HCT116 (cell line): ENCODE data around the gene PCDHA3.

ENCODE experiments used
- CBX3 ChIP-seq: IDR thresholded peaks from 2 replicates; pipeline ENCODE4 v1.6.1; 2012; ENCODE audit warnings: low read depth
- CEBPB ChIP-seq: IDR thresholded peaks from 2 replicates; pipeline ENCODE4 v1.6.1; 2012; ENCODE audit warnings: low read depth
- CTCF ChIP-seq, 3 experiments: fragments of 200-600 bp in 1 of 3; sonication (generic) in 1 of 3; IDR thresholded peaks in 2 of 3; conservative IDR thresholded peaks in 1 of 3; 2 replicates each; pipeline ENCODE4 v1.5.1; 2012 to 2017; ENCODE audit warnings: low read depth in 2 of 3, low read length in 2 of 3, antibody characterized with exemption in 1 of 3, borderline replicate concordance in 1 of 3, control low read depth in 1 of 3, mild to moderate bottlenecking in 1 of 3, mixed read lengths in 1 of 3, mixed run types in 1 of 3, moderate library complexity in 1 of 3; ENCODE audit not compliant: insufficient read depth in 1 of 3
- EZH2phosphoT487 ChIP-seq: fragments of 200-600 bp; IDR thresholded peaks from 2 replicates; pipeline ENCODE4 v1.6.1; 2018; ENCODE audit warnings: antibody characterized with exemption, borderline replicate concordance
- JUND ChIP-seq: IDR thresholded peaks from 2 replicates; pipeline ENCODE4 v1.6.1; 2012
- POLR2A ChIP-seq: IDR thresholded peaks from 2 replicates; pipeline ENCODE4 v1.7.0; 2011; ENCODE audit warnings: borderline replicate concordance; ENCODE audit not compliant: insufficient read depth, insufficient read length; ENCODE audit errors: extremely low read depth
- POLR2AphosphoS5 ChIP-seq: IDR thresholded peaks from 2 replicates; pipeline ENCODE4 v1.6.1; 2011; ENCODE audit warnings: mild to moderate bottlenecking, low read depth, low read length, moderate library complexity
- SIN3A ChIP-seq: IDR thresholded peaks from 2 replicates; pipeline ENCODE4 v1.6.1; 2012; ENCODE audit warnings: low read depth
- SP1 ChIP-seq: IDR thresholded peaks from 2 replicates; pipeline ENCODE4 v1.6.1; 2012; ENCODE audit warnings: low read depth
- YY1 ChIP-seq: IDR thresholded peaks from 2 replicates; pipeline ENCODE4 v1.6.1; 2011; ENCODE audit warnings: low read length, low read depth, moderate library complexity, mild to moderate bottlenecking; ENCODE audit not compliant: insufficient replicate concordance; ENCODE audit errors: extremely low read depth

GRCh38 chr5:140808889-140809291 lies 8.0 kb downstream of the PCDHA3 start:
- TF ChIP-seq CTCF (IDR thresholded peaks at IDR 0.05 in 2 of 3, conservative IDR thresholded peaks at IDR 0.05 in 1 of 3; ENCODE audit: borderline replicate concordance in 1 of 3, insufficient read depth in 1 of 3, low read depth in 2 of 3, low read length in 2 of 3), result no peak
- TF ChIP-seq EZH2phosphoT487, result no peak
- TF ChIP-seq POLR2A, result no peak
- no peak for TF ChIP-seq SIN3A
- TF ChIP-seq POLR2AphosphoS5, result no peak
- no peak for TF ChIP-seq YY1
- TF ChIP-seq CEBPB, result no peak
- TF ChIP-seq JUND, result no peak
- TF ChIP-seq SP1, result no peak
- no peak for TF ChIP-seq CBX3
